GM23338 (cell line): ENCODE measurements around the gene TAF11. TPM values are rescaled to one million over a fixed set of nuclear protein-coding genes. Genes with fewer than 3 reads are reported as not detected.

ENCODE experiments used
- ATAC-seq: fragments of 200-7000 bp; cut with Tn5 transposase; 3 replicates; pipeline ENCODE4 v1.9.1; 2020
- DNase-seq: peaks from one replicate; pipeline ENCODE4 v3.0.0-alpha.2; 2015; ENCODE audit warnings: low spot score
- H2AFZ ChIP-seq: fragments of 200-600 bp; sonication (generic); 2 replicates; pipeline ENCODE4 v1.8.0; 2016; ENCODE audit warnings: antibody characterized with exemption, mild to moderate bottlenecking, moderate library complexity
- H3F3A ChIP-seq: fragments of 200-600 bp; sonication (generic); replicated peaks from 2 replicates; pipeline ENCODE4 v1.8.0; 2017; ENCODE audit warnings: antibody characterized with exemption, mixed run types, low read depth
- H3K27ac ChIP-seq: fragments of 200-600 bp; sonication (generic); 2 replicates; pipeline ENCODE4 v1.6.1; 2016; ENCODE audit warnings: low read depth
- H3K27me3 ChIP-seq: fragments of 200-600 bp; sonication (generic); 2 replicates; pipeline ENCODE4 v1.8.0; 2016; ENCODE audit warnings: mild to moderate bottlenecking, mixed run types, moderate library complexity; ENCODE audit not compliant: insufficient read depth
- H3K36me3 ChIP-seq: fragments of 200-600 bp; sonication (generic); 2 replicates; pipeline ENCODE4 v1.8.0; 2016; ENCODE audit warnings: mild to moderate bottlenecking; ENCODE audit not compliant: insufficient read depth
- H3K4me1 ChIP-seq: fragments of 200-600 bp; sonication (generic); 2 replicates; pipeline ENCODE4 v1.8.0; 2016; ENCODE audit warnings: mild to moderate bottlenecking, moderate library complexity; ENCODE audit not compliant: insufficient read depth
- H3K4me2 ChIP-seq: fragments of 200-600 bp; sonication (generic); 2 replicates; pipeline ENCODE4 v1.7.1; 2017; ENCODE audit warnings: mixed run types
- H3K4me3 ChIP-seq: fragments of 200-600 bp; sonication (generic); 2 replicates; pipeline ENCODE4 v1.6.1; 2016; ENCODE audit warnings: mixed run types
- H3K79me2 ChIP-seq: fragments of 200-600 bp; sonication (generic); replicated peaks from 2 replicates; pipeline ENCODE4 v1.8.0; 2017; ENCODE audit warnings: mild to moderate bottlenecking; ENCODE audit not compliant: insufficient read depth
- H3K9me2 ChIP-seq: fragments of 200-600 bp; sonication (generic); 2 replicates; pipeline ENCODE4 v1.8.0; 2017; ENCODE audit not compliant: insufficient read depth
- H4K20me1 ChIP-seq: fragments of 200-600 bp; sonication (generic); replicated peaks from 2 replicates; pipeline ENCODE4 v1.8.0; 2017; ENCODE audit warnings: mild to moderate bottlenecking; ENCODE audit not compliant: insufficient read depth
- H3K27ac Mint-ChIP-seq: 2 replicates; pipeline ENCODE4 v1.8.0; 2020; ENCODE audit warnings: inconsistent platforms, mild to moderate bottlenecking, moderate library complexity, mixed read lengths
- H3K27me3 Mint-ChIP-seq: 3 replicates; pipeline ENCODE4 v1.8.0; 2022; ENCODE audit warnings: low read depth, mild to moderate bottlenecking, moderate library complexity, mixed read lengths, inconsistent platforms; ENCODE audit not compliant: insufficient read depth, poor library complexity
- H3K36me3 Mint-ChIP-seq: 3 replicates; pipeline ENCODE4 v1.8.0; 2021; ENCODE audit warnings: low read depth, mild to moderate bottlenecking, inconsistent platforms, moderate library complexity, mixed read lengths
- H3K4me1 Mint-ChIP-seq: 3 replicates; pipeline ENCODE4 v1.8.0; 2020; ENCODE audit warnings: mild to moderate bottlenecking, inconsistent platforms, mixed read lengths
- H3K4me3 Mint-ChIP-seq: 3 replicates; pipeline ENCODE4 v1.8.0; 2021; ENCODE audit warnings: moderate library complexity, mild to moderate bottlenecking, inconsistent platforms, mixed read lengths
- H3K9me3 Mint-ChIP-seq: 3 replicates; pipeline ENCODE4 v1.8.0; 2020; ENCODE audit warnings: moderate library complexity, mild to moderate bottlenecking, inconsistent platforms, mixed read lengths
- CREB1 ChIP-seq: fragments of 250-450 bp; sonication (Bioruptor Pico); IDR thresholded peaks from 2 replicates; pipeline ENCODE4 v1.5.0; 2020; ENCODE audit warnings: low read depth, mild to moderate bottlenecking, moderate library complexity
- EZH2 ChIP-seq: fragments of 200-600 bp; sonication (generic); IDR thresholded peaks from one replicate; pipeline ENCODE4 v1.8.0; 2017; ENCODE audit warnings: antibody characterized with exemption, mild to moderate bottlenecking, low read depth; ENCODE audit not compliant: unreplicated experiment
- EZH2phosphoT487 ChIP-seq: fragments of 200-600 bp; sonication (generic); IDR thresholded peaks from one replicate; pipeline ENCODE4 v1.8.1; 2018; ENCODE audit warnings: antibody characterized with exemption; ENCODE audit not compliant: unreplicated experiment
- JUNB ChIP-seq: IDR thresholded peaks from one replicate; pipeline ENCODE4 v1.6.1; 2016; ENCODE audit warnings: antibody characterized with exemption; ENCODE audit not compliant: unreplicated experiment
- NANOG ChIP-seq: IDR thresholded peaks from 2 replicates; pipeline ENCODE4 v1.6.1; 2016; ENCODE audit warnings: antibody characterized with exemption, borderline replicate concordance
- POLR2AphosphoS5 ChIP-seq: IDR thresholded peaks from 2 replicates; pipeline ENCODE4 v1.6.1; 2016; ENCODE audit warnings: antibody characterized with exemption, low read depth
- REST ChIP-seq: IDR thresholded peaks from one replicate; pipeline ENCODE4 v1.6.1; 2018; ENCODE audit warnings: antibody characterized with exemption; ENCODE audit not compliant: unreplicated experiment
- STAT1 ChIP-seq: IDR thresholded peaks from one replicate; pipeline ENCODE4 v1.6.1; 2016; ENCODE audit warnings: antibody characterized with exemption; ENCODE audit not compliant: unreplicated experiment
- ZNF114 ChIP-seq: fragments of 250-450 bp; sonication (Bioruptor Pico); IDR thresholded peaks from 2 replicates; pipeline ENCODE4 v1.5.0; 2020; ENCODE audit warnings: mild to moderate bottlenecking, moderate library complexity
- ZNF331 ChIP-seq: fragments of 250-450 bp; sonication (Bioruptor Pico); IDR thresholded peaks from 2 replicates; pipeline ENCODE4 v1.5.0; 2020; ENCODE audit warnings: low read depth, mild to moderate bottlenecking, moderate library complexity
- polyA plus RNA-seq: library from polyadenylated mRNA; unstranded; fragments of >200 nt; fragmentation: Nextera tagmentation; extraction: Ambion mirVana; gene quantifications from 2 replicates; pipeline ENCODE4 v1.2.1, GENCODE V29; 2016
- total RNA-seq: library from RNA; depleted of rRNA; stranded (reverse); fragments of >200 nt; shearing (Covaris generic); gene quantifications from 2 replicates; pipeline ENCODE4 v1.2.3, GENCODE V29; 2014
- TF ChIP-seq, protein P1 (sequence below): fragments of 250-450 bp; sonication (Bioruptor Pico); IDR thresholded peaks from 2 replicates; pipeline ENCODE4 v1.5.0; 2020; ENCODE audit warnings: mild to moderate bottlenecking, moderate library complexity
- TF ChIP-seq, protein P2 (sequence below): IDR thresholded peaks from 2 replicates; pipeline ENCODE4 v1.6.1; 2016; ENCODE audit warnings: antibody characterized with exemption
- TF ChIP-seq, protein P3 (sequence below), 2 experiments: fragments of 200-600 bp in 1 of 2; sonication (generic) in 1 of 2; conservative IDR thresholded peaks; 2 replicates each; pipeline versions ENCODE4 v1.5.1 to v1.6.1; 2016 to 2017; ENCODE audit warnings: antibody characterized with exemption in 2 of 2, low read depth in 2 of 2, mild to moderate bottlenecking in 2 of 2, moderate library complexity in 1 of 2

TAF11 gene
- total and polyA plus RNA-seq, 2 experiments from 2014 or later = 51.1 to 65.3 TPM

DNA sequence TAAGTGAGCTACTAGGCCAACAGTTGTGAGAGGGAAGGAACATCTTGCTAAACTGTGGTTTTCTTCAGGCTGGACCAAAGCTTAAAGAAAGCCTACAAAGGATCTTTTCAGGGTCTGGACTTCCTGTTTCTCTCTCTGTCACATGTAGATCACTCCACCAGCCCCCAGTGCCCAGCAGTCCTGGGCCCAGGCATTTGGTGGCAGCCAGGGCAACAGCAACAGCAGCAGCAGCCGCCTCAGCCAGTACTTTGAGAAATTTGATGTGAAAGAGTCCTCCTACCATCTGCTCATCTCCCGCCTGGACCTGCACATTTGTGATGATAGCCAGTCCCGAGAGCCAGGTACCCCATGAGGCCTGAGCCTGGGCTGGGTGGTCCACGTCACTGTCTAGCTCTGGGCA lies 51.8 kb downstream of the TAF11 start:
- no peak overlapping the region for H3K4me3 ChIP-seq
- peaks cover 7% of the 10 kb centered on the region; the same call in 1 of the 2 replicates for H3K36me3 ChIP-seq
- no peak overlapping the region for H3K27ac ChIP-seq
- Mint-ChIP-seq H3K27ac (no peak overlapping the region), H3K27me3 (no peaks in the 10 kb centered on the region), H3K9me3 (no peaks in the 10 kb centered on the region; the same call in 2 of the 3 replicates), H3K36me3 (peaks cover 38% of the 10 kb centered on the region), H3K4me3 (no peak overlapping the region), H3K4me1 (peaks cover 7% of the 10 kb centered on the region)
- no peak overlapping the region for H2AFZ ChIP-seq
- H3K79me2 ChIP-seq = no peaks in the 10 kb centered on the region
- H3K9me2 ChIP-seq = no peaks in the 10 kb centered on the region
- H3K4me2 ChIP-seq = no peak overlapping the region
- TF ChIP-seq EZH2phosphoT487 (no peak), ZNF331 (CRISPR knock-in tag) (no peak), JUNB (no peak), REST (no peak), ZNF114 (no peak), STAT1 (no peak), EZH2 (no peak), POLR2AphosphoS5 (no peak), NANOG (no peak), CREB1 (CRISPR knock-in tag) (no peak)
- TF ChIP-seq, protein P1, sequence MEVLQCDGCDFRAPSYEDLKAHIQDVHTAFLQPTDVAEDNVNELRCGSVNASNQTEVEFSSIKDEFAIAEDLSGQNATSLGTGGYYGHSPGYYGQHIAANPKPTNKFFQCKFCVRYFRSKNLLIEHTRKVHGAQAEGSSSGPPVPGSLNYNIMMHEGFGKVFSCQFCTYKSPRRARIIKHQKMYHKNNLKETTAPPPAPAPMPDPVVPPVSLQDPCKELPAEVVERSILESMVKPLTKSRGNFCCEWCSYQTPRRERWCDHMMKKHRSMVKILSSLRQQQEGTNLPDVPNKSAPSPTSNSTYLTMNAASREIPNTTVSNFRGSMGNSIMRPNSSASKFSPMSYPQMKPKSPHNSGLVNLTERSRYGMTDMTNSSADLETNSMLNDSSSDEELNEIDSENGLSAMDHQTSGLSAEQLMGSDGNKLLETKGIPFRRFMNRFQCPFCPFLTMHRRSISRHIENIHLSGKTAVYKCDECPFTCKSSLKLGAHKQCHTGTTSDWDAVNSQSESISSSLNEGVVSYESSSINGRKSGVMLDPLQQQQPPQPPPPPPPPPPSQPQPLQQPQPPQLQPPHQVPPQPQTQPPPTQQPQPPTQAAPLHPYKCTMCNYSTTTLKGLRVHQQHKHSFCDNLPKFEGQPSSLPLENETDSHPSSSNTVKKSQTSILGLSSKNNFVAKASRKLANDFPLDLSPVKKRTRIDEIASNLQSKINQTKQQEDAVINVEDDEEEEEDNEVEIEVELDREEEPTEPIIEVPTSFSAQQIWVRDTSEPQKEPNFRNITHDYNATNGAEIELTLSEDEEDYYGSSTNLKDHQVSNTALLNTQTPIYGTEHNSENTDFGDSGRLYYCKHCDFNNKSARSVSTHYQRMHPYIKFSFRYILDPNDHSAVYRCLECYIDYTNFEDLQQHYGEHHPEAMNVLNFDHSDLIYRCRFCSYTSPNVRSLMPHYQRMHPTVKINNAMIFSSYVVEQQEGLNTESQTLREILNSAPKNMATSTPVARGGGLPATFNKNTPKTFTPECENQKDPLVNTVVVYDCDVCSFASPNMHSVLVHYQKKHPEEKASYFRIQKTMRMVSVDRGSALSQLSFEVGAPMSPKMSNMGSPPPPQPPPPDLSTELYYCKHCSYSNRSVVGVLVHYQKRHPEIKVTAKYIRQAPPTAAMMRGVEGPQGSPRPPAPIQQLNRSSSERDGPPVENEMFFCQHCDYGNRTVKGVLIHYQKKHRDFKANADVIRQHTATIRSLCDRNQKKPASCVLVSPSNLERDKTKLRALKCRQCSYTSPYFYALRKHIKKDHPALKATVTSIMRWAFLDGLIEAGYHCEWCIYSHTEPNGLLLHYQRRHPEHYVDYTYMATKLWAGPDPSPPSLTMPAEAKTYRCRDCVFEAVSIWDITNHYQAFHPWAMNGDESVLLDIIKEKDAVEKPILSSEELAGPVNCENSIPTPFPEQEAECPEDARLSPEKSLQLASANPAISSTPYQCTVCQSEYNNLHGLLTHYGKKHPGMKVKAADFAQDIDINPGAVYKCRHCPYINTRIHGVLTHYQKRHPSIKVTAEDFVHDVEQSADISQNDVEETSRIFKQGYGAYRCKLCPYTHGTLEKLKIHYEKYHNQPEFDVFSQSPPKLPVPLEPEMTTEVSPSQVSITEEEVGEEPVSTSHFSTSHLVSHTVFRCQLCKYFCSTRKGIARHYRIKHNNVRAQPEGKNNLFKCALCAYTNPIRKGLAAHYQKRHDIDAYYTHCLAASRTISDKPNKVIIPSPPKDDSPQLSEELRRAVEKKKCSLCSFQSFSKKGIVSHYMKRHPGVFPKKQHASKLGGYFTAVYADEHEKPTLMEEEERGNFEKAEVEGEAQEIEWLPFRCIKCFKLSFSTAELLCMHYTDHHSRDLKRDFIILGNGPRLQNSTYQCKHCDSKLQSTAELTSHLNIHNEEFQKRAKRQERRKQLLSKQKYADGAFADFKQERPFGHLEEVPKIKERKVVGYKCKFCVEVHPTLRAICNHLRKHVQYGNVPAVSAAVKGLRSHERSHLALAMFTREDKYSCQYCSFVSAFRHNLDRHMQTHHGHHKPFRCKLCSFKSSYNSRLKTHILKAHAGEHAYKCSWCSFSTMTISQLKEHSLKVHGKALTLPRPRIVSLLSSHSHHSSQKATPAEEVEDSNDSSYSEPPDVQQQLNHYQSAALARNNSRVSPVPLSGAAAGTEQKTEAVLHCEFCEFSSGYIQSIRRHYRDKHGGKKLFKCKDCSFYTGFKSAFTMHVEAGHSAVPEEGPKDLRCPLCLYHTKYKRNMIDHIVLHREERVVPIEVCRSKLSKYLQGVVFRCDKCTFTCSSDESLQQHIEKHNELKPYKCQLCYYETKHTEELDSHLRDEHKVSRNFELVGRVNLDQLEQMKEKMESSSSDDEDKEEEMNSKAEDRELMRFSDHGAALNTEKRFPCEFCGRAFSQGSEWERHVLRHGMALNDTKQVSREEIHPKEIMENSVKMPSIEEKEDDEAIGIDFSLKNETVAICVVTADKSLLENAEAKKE (CRISPR knock-in tag) = no peak
- TF ChIP-seq, protein P2, sequence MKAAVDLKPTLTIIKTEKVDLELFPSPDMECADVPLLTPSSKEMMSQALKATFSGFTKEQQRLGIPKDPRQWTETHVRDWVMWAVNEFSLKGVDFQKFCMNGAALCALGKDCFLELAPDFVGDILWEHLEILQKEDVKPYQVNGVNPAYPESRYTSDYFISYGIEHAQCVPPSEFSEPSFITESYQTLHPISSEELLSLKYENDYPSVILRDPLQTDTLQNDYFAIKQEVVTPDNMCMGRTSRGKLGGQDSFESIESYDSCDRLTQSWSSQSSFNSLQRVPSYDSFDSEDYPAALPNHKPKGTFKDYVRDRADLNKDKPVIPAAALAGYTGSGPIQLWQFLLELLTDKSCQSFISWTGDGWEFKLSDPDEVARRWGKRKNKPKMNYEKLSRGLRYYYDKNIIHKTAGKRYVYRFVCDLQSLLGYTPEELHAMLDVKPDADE = no peak
- TF ChIP-seq, protein P3, sequence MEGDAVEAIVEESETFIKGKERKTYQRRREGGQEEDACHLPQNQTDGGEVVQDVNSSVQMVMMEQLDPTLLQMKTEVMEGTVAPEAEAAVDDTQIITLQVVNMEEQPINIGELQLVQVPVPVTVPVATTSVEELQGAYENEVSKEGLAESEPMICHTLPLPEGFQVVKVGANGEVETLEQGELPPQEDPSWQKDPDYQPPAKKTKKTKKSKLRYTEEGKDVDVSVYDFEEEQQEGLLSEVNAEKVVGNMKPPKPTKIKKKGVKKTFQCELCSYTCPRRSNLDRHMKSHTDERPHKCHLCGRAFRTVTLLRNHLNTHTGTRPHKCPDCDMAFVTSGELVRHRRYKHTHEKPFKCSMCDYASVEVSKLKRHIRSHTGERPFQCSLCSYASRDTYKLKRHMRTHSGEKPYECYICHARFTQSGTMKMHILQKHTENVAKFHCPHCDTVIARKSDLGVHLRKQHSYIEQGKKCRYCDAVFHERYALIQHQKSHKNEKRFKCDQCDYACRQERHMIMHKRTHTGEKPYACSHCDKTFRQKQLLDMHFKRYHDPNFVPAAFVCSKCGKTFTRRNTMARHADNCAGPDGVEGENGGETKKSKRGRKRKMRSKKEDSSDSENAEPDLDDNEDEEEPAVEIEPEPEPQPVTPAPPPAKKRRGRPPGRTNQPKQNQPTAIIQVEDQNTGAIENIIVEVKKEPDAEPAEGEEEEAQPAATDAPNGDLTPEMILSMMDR (conservative IDR thresholded peaks at IDR 0.05; ENCODE audit: low read depth in 2 of 2) = no peak
- ATAC-seq (no peak), DNase-seq (no peak)
- H3K4me1 ChIP-seq = peaks cover 5% of the 10 kb centered on the region; the same call in 1 of the 2 replicates
- no peaks in the 10 kb centered on the region for H3K27me3 ChIP-seq
- no peaks in the 10 kb centered on the region; the same call in 1 of the 2 replicates for H3F3A ChIP-seq
- H4K20me1 ChIP-seq = no peaks in the 10 kb centered on the region; the same call in 1 of the 2 replicates
